T-helper 22 cell (primary cell): ENCODE measurements around the gene HDAC4.

ENCODE experiments used
- DNase-seq: peaks from one replicate; pipeline ENCODE4 v3.0.0-alpha.2; 2020; ENCODE audit warnings: low read depth

The HDAC4 gene

GRCh38 chr2:239348563-239349452 lies 52.0 kb downstream of the HDAC4 start:
- DNase-seq: no peak

- no peak for DNase-seq
These were observed 54.1 kb downstream of the HDAC4 start for GRCh38 chr2:239346676-239347075.

- no peak for DNase-seq
These were observed 55.6 kb downstream of the HDAC4 start for GRCh38 chr2:239345251-239345650.

GRCh38 chr2:239344857-239345216 lies 56.0 kb downstream of the HDAC4 start:
- no peak for DNase-seq

- no peak for DNase-seq
These were observed 56.6 kb downstream of the HDAC4 start for GRCh38 chr2:239343946-239344856.

- no peak for DNase-seq
These were observed 57.4 kb downstream of the HDAC4 start for GRCh38 chr2:239343460-239343859.

GRCh38 chr2:239341840-239342239 lies 59.0 kb downstream of the HDAC4 start:
- DNase-seq: no peak

GRCh38 chr2:239341146-239341732 lies 59.6 kb downstream of the HDAC4 start:
- DNase-seq: no peak

GRCh38 chr2:239339726-239340601 lies 60.9 kb downstream of the HDAC4 start:
- DNase-seq: no peak

GRCh38 chr2:239339241-239339640 lies 61.6 kb downstream of the HDAC4 start:
- DNase-seq: no peak

GRCh38 chr2:239337877-239338484 lies 62.8 kb downstream of the HDAC4 start:
- DNase-seq: no peak

GRCh38 chr2:239337122-239337876 lies 63.5 kb downstream of the HDAC4 start:
- no peak for DNase-seq

GRCh38 chr2:239331560-239331959 lies 69.3 kb downstream of the HDAC4 start:
- no peak for DNase-seq

- DNase-seq: no peak
These were observed 70.0 kb downstream of the HDAC4 start for GRCh38 chr2:239330836-239331235.

GRCh38 chr2:239329972-239330572 lies 70.7 kb downstream of the HDAC4 start:
- DNase-seq: no peak

GRCh38 chr2:239329284-239329971 lies 71.4 kb downstream of the HDAC4 start:
- no peak for DNase-seq

GRCh38 chr2:239328351-239329191 lies 72.2 kb downstream of the HDAC4 start:
- DNase-seq: no peak
